Fibroblast of lung (primary cell): ENCODE measurements around the gene PRKRA. TPM values are rescaled to one million over a fixed set of nuclear protein-coding genes. Genes with fewer than 3 reads are reported as not detected.
"Not testable (repeated sequence)": the region's sequence is repeated elsewhere in the genome, so short reads cannot be mapped to it uniquely, and the experiment has no call there.

Experiments
- DNase-seq, 2 donors: peaks; one replicate each; pipeline versions ENCODE4 v3.0.0 to v3.0.0-alpha.2; 2010; ENCODE audit warnings: low read depth in 2 of 2
- H2AFZ ChIP-seq: 2 replicates; pipeline ENCODE4 v1.5.1; 2012; ENCODE audit warnings: low read length, control low read depth, inconsistent platforms
- H3K27ac ChIP-seq: 2 replicates; pipeline ENCODE4 v1.5.1; 2011; ENCODE audit warnings: low read length, control low read depth; ENCODE audit not compliant: insufficient read depth
- H3K27me3 ChIP-seq: 2 replicates; pipeline ENCODE4 v1.5.1; 2011; ENCODE audit warnings: mild to moderate bottlenecking, low read length; ENCODE audit not compliant: control insufficient read depth, insufficient read depth
- H3K36me3 ChIP-seq: 2 replicates; pipeline ENCODE4 v1.5.1; 2011; ENCODE audit warnings: low read length; ENCODE audit not compliant: control insufficient read depth, insufficient read depth
- H3K4me1 ChIP-seq: 2 replicates; pipeline ENCODE4 v1.5.1; 2011; ENCODE audit warnings: low read length; ENCODE audit not compliant: control insufficient read depth, insufficient read depth; ENCODE audit errors: extremely low read depth
- H3K4me2 ChIP-seq: 2 replicates; pipeline ENCODE4 v1.5.1; 2011; ENCODE audit warnings: low read length, control low read depth; ENCODE audit not compliant: insufficient read depth; ENCODE audit errors: extremely low read depth
- H3K4me3 ChIP-seq, 4 experiments: fragments of 200-600 bp in 1 of 4; sonication (generic) in 1 of 4; replicated peaks in 1 of 4; 2 replicates each; pipeline ENCODE4 v1.5.1; 2011 to 2016; ENCODE audit warnings: low read length in 4 of 4, low read depth in 3 of 4, mild to moderate bottlenecking in 3 of 4, control low read depth in 2 of 4, inconsistent platforms in 1 of 4, mixed read lengths in 1 of 4; ENCODE audit not compliant: insufficient read depth in 1 of 4; ENCODE audit errors: control extremely low read depth in 1 of 4
- H3K79me2 ChIP-seq: 2 replicates; pipeline ENCODE4 v1.5.1; 2012; ENCODE audit warnings: mild to moderate bottlenecking, low read length, inconsistent platforms; ENCODE audit not compliant: control insufficient read depth, insufficient read depth
- H3K9ac ChIP-seq: 2 replicates; pipeline ENCODE4 v1.5.1; 2011; ENCODE audit warnings: mild to moderate bottlenecking, low read length, control low read depth; ENCODE audit not compliant: insufficient read depth
- H3K9me3 ChIP-seq: 2 replicates; pipeline ENCODE4 v1.5.1; 2012; ENCODE audit warnings: low read depth, low read length; ENCODE audit not compliant: control insufficient read depth, insufficient read depth
- H4K20me1 ChIP-seq: 2 replicates; pipeline ENCODE4 v1.5.1; 2011; ENCODE audit warnings: low read length; ENCODE audit not compliant: control insufficient read depth, insufficient read depth; ENCODE audit errors: extremely low read depth
- CTCF ChIP-seq, 2 donors: IDR thresholded peaks in 1 of 2; conservative IDR thresholded peaks in 1 of 2; 1 replicate in 1 of 2; 2 replicates in 1 of 2; pipeline ENCODE4 v1.5.1; 2011 to 2012; ENCODE audit warnings: low read length in 2 of 2, control low read depth in 1 of 2, inconsistent platforms in 1 of 2, low read depth in 1 of 2, mild to moderate bottlenecking in 1 of 2
- EZH2 ChIP-seq: IDR thresholded peaks from 2 replicates; pipeline ENCODE4 v1.5.1; 2012; ENCODE audit warnings: low read length, control low read depth, mild to moderate bottlenecking; ENCODE audit errors: missing control alignments
- polyA plus RNA-seq, 2 donors: library from polyadenylated mRNA; depleted of rRNA in 1 of 2; stranded (reverse) in 1 of 2; unstranded in 1 of 2; fragments of >200 nt; gene quantifications; 2 replicates each; pipeline ENCODE4 v1.2.1, GENCODE V29; 2011 to 2012; ENCODE audit warnings: missing spikeins in 1 of 2
- total RNA-seq: library from RNA; depleted of rRNA; stranded (reverse); fragments of >200 nt; gene quantifications from 2 replicates; pipeline ENCODE4 v1.2.1, GENCODE V29; 2014

PRKRA gene
- total and polyA plus RNA-seq, 2 donors (not counting 1 experiment from before 2014, with no cell fraction given): 40.5 to 54.6 TPM

- Histone ChIP-seq H3K4me3 (no peak overlapping the region), H3K9me3 (no peaks in the 10 kb centered on the region), H3K9ac (no peak overlapping the region), H3K27me3 (no peaks in the 10 kb centered on the region), H2AFZ (no peak overlapping the region), H3K4me1 (peaks cover 2% of the 10 kb centered on the region), H3K79me2 (peaks cover 5% of the 10 kb centered on the region), H3K4me2 (no peak overlapping the region), H4K20me1 (no peaks in the 10 kb centered on the region), H3K36me3 (no peaks in the 10 kb centered on the region), H3K27ac (no peak overlapping the region)
- TF ChIP-seq EZH2 (no peak), CTCF (conservative IDR thresholded peaks at IDR 0.05 in 1 of 2, IDR thresholded peaks at IDR 0.05 in 1 of 2; ENCODE audit: low read depth in 1 of 2, low read length in 2 of 2) (no peak)
- no peak for DNase-seq
Measured at GRCh38 chr2:178474560-178474959, 23.6 kb upstream of the PRKRA start.

GRCh38 chr2:178473931-178474330, 23.0 kb upstream of the PRKRA start:
- H3K79me2 ChIP-seq: peaks cover 5% of the 10 kb centered on the region
- no peak overlapping the region for H3K4me3 ChIP-seq
- no peak overlapping the region for H3K9ac ChIP-seq
- TF ChIP-seq CTCF (conservative IDR thresholded peaks at IDR 0.05 in 1 of 2, IDR thresholded peaks at IDR 0.05 in 1 of 2; ENCODE audit: low read depth in 1 of 2, low read length in 2 of 2): no peak
- TF ChIP-seq EZH2: no peak
- no peaks in the 10 kb centered on the region for H4K20me1 ChIP-seq
- H3K9me3 ChIP-seq: no peaks in the 10 kb centered on the region
- no peaks in the 10 kb centered on the region for H3K36me3 ChIP-seq
- no peaks in the 10 kb centered on the region for H3K27me3 ChIP-seq
- H3K4me2 ChIP-seq: no peak overlapping the region
- DNase-seq: peak; percentile 36 to 42
- no peak overlapping the region for H3K27ac ChIP-seq
- H2AFZ ChIP-seq: no peak overlapping the region
- peaks cover 2% of the 10 kb centered on the region for H3K4me1 ChIP-seq

GRCh38 chr2:178473373-178473772, 22.4 kb upstream of the PRKRA start:
- TF ChIP-seq EZH2 (no peak), CTCF (conservative IDR thresholded peaks at IDR 0.05 in 1 of 2, IDR thresholded peaks at IDR 0.05 in 1 of 2; ENCODE audit: low read depth in 1 of 2, low read length in 2 of 2) (no peak)
- Histone ChIP-seq H3K27ac (no peak overlapping the region), H3K4me3 (no peak overlapping the region), H3K9me3 (no peaks in the 10 kb centered on the region), H4K20me1 (no peaks in the 10 kb centered on the region), H3K4me1 (no peaks in the 10 kb centered on the region), H3K79me2 (peaks cover 5% of the 10 kb centered on the region), H3K36me3 (no peaks in the 10 kb centered on the region), H3K4me2 (no peak overlapping the region), H2AFZ (no peak overlapping the region), H3K9ac (no peak overlapping the region), H3K27me3 (no peaks in the 10 kb centered on the region)
- no peak for DNase-seq

GRCh38 chr2:178471313-178471712, 20.3 kb upstream of the PRKRA start:
- not testable (repeated sequence) for H3K4me3 ChIP-seq, H2AFZ ChIP-seq, H3K4me1 ChIP-seq, DNase-seq, H3K9me3 ChIP-seq, H3K9ac ChIP-seq, H3K4me2 ChIP-seq, H3K27ac ChIP-seq, H3K27me3 ChIP-seq, H3K36me3 ChIP-seq, H3K79me2 ChIP-seq, H4K20me1 ChIP-seq
